ENCODE measurements around the gene FNIP1.

DNA sequence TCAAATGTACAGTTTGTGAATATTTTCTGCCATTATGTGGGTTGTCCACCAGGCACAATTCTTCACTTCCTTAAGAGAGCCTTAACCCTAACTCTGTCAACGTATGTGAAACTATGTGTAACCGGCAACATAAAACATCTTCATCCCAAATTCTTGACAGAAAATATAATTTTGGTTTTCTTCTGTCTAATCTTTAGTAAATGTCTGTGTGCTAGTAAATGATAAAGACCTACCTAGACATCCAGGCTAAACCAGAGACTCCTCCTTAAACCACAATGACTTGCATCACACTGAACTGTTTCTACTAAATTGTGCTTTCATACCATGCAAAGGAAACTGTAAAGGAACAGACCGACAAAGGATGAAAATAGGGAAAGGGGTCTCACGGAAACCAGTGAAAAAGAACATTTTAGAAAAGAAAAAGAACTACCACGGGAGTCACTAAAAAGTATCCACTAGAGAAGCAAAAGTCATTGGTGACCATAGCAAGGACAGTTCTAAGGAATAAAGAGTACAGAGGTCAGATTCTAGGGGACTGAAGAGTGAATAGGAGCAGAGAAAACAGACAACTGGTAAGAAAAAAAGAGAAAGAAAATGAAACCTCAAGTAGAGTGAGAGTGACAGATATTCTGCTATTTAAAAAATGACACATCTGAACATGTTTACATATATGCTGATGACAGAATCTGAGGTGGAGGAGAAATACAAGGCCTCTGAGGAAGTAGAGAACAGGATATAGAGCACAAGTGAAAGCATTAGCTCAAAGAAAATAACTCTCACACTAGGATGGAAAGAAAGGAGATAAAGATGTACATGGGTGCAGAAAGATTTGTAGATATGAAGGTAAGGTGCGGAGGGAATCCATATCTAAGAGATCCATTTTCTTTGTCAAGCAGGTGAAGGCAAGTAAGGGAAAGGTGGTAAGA, 49.4 kb downstream of the FNIP1 start:
- TF ChIP-seq CTCF (IDR thresholded peaks at IDR 0.05) = no peak
- no peak for TF ChIP-seq EZH2 (IDR thresholded peaks at IDR 0.05; ENCODE audit: borderline replicate concordance, insufficient read depth, low read depth, low read length, poor library complexity, severe bottlenecking)
